A549 (cell line): ENCODE data around the gene ARHGEF1. TPM values are rescaled to one million over a fixed set of nuclear protein-coding genes. Genes with fewer than 3 reads are reported as not detected.
A peak's percentile ranks its signal among the peaks of the same experiment; 100 is the strongest.

Experiments
- ATAC-seq, 2 experiments: fragments of 200-7000 bp in 1 of 2; fragments of >200 bp in 1 of 2; cut with Nextera tagmentation in 1 of 2; cut with Tn5 transposase in 1 of 2; 3 replicates each; pipeline versions ENCODE4 v1.8.0 to v1.9.1; 2018 to 2020; ENCODE audit warnings: mild to moderate bottlenecking in 1 of 2, moderate library complexity in 1 of 2
- CTCF ChIA-PET: fragments of 300-600 bp; sonication (Branson Sonifier 250); formaldehyde crosslinking; extraction: SDS; loops from one replicate; lab custom pipeline; 2021; ENCODE audit warnings: antibody characterized with exemption, inconsistent platforms; lab: Yijun Ruan, JAX
- POLR2A ChIA-PET: fragments of 350-600 bp; formaldehyde crosslinking; extraction: SDS; loops from one replicate; lab custom pipeline; 2021; ENCODE audit warnings: antibody characterized with exemption, inconsistent platforms; lab: Yijun Ruan, JAX
- DNase-seq, 2 experiments: peaks; one replicate each; pipeline versions ENCODE4 v3.0.0 to v3.0.0-alpha.2; 2011 to 2016; ENCODE audit warnings: low read depth in 1 of 2, low spot score in 1 of 2
- FAIRE-seq: peaks from 2 replicates; lab custom pipeline; 2011; peaks lifted over from hg19 to GRCh38; lab: Jason Lieb, UNC
- H3K27ac ChIP-seq, 2 experiments: fragments of >200 bp; sonication (Bioruptor Twin); formaldehyde crosslinking; 3 replicates each; pipeline ENCODE4 v1.5.1; 2016 to 2017
- H3K4me1 ChIP-seq: fragments of >200 bp; sonication (Bioruptor Twin); formaldehyde crosslinking; 3 replicates; pipeline ENCODE4 v1.6.1; 2016
- H3K4me2 ChIP-seq: fragments of >200 bp; sonication (Bioruptor Twin); formaldehyde crosslinking; 3 replicates; pipeline ENCODE4 v1.6.1; 2016
- H3K4me3 ChIP-seq: fragments of >200 bp; sonication (Bioruptor Twin); formaldehyde crosslinking; 3 replicates; pipeline ENCODE4 v1.5.1; 2016
- H3K9me3 ChIP-seq: fragments of >200 bp; sonication (Bioruptor Twin); formaldehyde crosslinking; 3 replicates; pipeline ENCODE4 v1.6.1; 2016
- ATOH8 ChIP-seq: fragments of 250-450 bp; sonication (Bioruptor Pico); IDR thresholded peaks from 2 replicates; pipeline ENCODE4 v1.5.0; 2020; ENCODE audit warnings: low read depth, mild to moderate bottlenecking, moderate library complexity
- CBX2 ChIP-seq: fragments of 200-600 bp; sonication (generic); IDR thresholded peaks from 2 replicates; pipeline ENCODE4 v1.6.1; 2016; ENCODE audit warnings: low read depth, mild to moderate bottlenecking, borderline replicate concordance
- CBX8 ChIP-seq: fragments of 200-600 bp; sonication (generic); IDR thresholded peaks from 2 replicates; pipeline ENCODE4 v1.6.1; 2016
- CEBPB ChIP-seq, 2 experiments: fragments of >200 bp in 1 of 2; sonication (Bioruptor Twin) in 1 of 2; formaldehyde crosslinking in 1 of 2; IDR thresholded peaks; 2 replicates each; pipeline ENCODE4 v1.6.1; 2012 to 2016
- CHD2 ChIP-seq: fragments of 150-350 bp; IDR thresholded peaks from 2 replicates; pipeline ENCODE4 v1.6.1; 2014; ENCODE audit warnings: low read length; ENCODE audit not compliant: partially characterized antibody
- CHD4 ChIP-seq: fragments of 200-600 bp; sonication (generic); IDR thresholded peaks from 2 replicates; pipeline ENCODE4 v1.6.1; 2016; ENCODE audit warnings: antibody characterized with exemption, mild to moderate bottlenecking, borderline replicate concordance
- EHF ChIP-seq: fragments of 250-450 bp; sonication (Bioruptor Pico); IDR thresholded peaks from 2 replicates; pipeline ENCODE4 v1.5.0; 2020; ENCODE audit warnings: mild to moderate bottlenecking
- FOSB ChIP-seq: fragments of 250-450 bp; sonication (Bioruptor Pico); IDR thresholded peaks from 2 replicates; pipeline ENCODE4 v1.5.0; 2020; ENCODE audit warnings: mild to moderate bottlenecking, moderate library complexity
- FOSL2 ChIP-seq, 2 experiments: fragments of 450-650 bp in 1 of 2; fragments of >200 bp in 1 of 2; sonication (Bioruptor Twin) in 1 of 2; formaldehyde crosslinking; IDR thresholded peaks; 2 replicates each; pipeline versions ENCODE4 v1.5.0 to v1.6.1; 2016 to 2020; ENCODE audit warnings: mild to moderate bottlenecking in 1 of 2, moderate library complexity in 1 of 2
- FOXS1 ChIP-seq: fragments of 250-450 bp; sonication (Bioruptor Pico); IDR thresholded peaks from 2 replicates; pipeline ENCODE4 v1.5.0; 2020; ENCODE audit warnings: mild to moderate bottlenecking, moderate library complexity
- GATA3 ChIP-seq: IDR thresholded peaks from 2 replicates; pipeline ENCODE4 v1.6.1; 2012; ENCODE audit warnings: borderline replicate concordance
- HDAC2 ChIP-seq: fragments of 200-600 bp; sonication (generic); IDR thresholded peaks from 2 replicates; pipeline ENCODE4 v1.6.1; 2016
- HOXA7 ChIP-seq: fragments of 250-450 bp; sonication (Bioruptor Pico); IDR thresholded peaks from 2 replicates; pipeline ENCODE4 v1.5.0; 2020; ENCODE audit warnings: mild to moderate bottlenecking, moderate library complexity
- HOXB5 ChIP-seq: fragments of 250-450 bp; sonication (Bioruptor Pico); IDR thresholded peaks from 2 replicates; pipeline ENCODE4 v1.5.0; 2020; ENCODE audit warnings: mild to moderate bottlenecking, moderate library complexity
- KDM1A ChIP-seq: fragments of 200-600 bp; sonication (generic); IDR thresholded peaks from 2 replicates; pipeline ENCODE4 v1.6.1; 2016; ENCODE audit warnings: low read depth, mild to moderate bottlenecking
- MAFK ChIP-seq: fragments of 450-650 bp; IDR thresholded peaks from 2 replicates; pipeline ENCODE4 v1.6.1; 2014; ENCODE audit not compliant: partially characterized antibody
- MAX ChIP-seq: IDR thresholded peaks from 2 replicates; pipeline ENCODE4 v1.6.1; 2012
- MAZ ChIP-seq: fragments of 150-350 bp; IDR thresholded peaks from 2 replicates; pipeline ENCODE4 v1.6.1; 2014; ENCODE audit warnings: antibody characterized with exemption, low read depth, low read length, borderline replicate concordance
- NPAS2 ChIP-seq: fragments of 250-450 bp; sonication (Bioruptor Pico); IDR thresholded peaks from 2 replicates; pipeline ENCODE4 v1.8.0; 2022; ENCODE audit warnings: mild to moderate bottlenecking, moderate library complexity, borderline replicate concordance
- NR3C1 ChIP-seq: fragments of >200 bp; sonication (Bioruptor Twin); formaldehyde crosslinking; IDR thresholded peaks from 3 replicates; pipeline ENCODE4 v1.6.1; 2017
- POLR2A ChIP-seq: IDR thresholded peaks from 2 replicates; pipeline ENCODE4 v1.6.1; 2012; ENCODE audit warnings: mild to moderate bottlenecking, low read length
- RAD21 ChIP-seq, 2 experiments: fragments of >200 bp in 1 of 2; sonication (Bioruptor Twin) in 1 of 2; formaldehyde crosslinking in 1 of 2; IDR thresholded peaks in 1 of 2; conservative IDR thresholded peaks in 1 of 2; 2 replicates in 1 of 2; 3 replicates in 1 of 2; pipeline ENCODE4 v1.6.1; 2012 to 2018; ENCODE audit warnings: inconsistent platforms in 1 of 2
- REST ChIP-seq: fragments of 200-600 bp; sonication (generic); IDR thresholded peaks from 2 replicates; pipeline ENCODE4 v1.6.1; 2016; ENCODE audit warnings: antibody characterized with exemption, mild to moderate bottlenecking, moderate library complexity
- RFX5 ChIP-seq: fragments of 450-650 bp; IDR thresholded peaks from 2 replicates; pipeline ENCODE4 v1.7.1; 2014; ENCODE audit warnings: antibody characterized with exemption, mild to moderate bottlenecking, moderate library complexity
- SREBF2 ChIP-seq: fragments of 450-650 bp; IDR thresholded peaks from 2 replicates; pipeline ENCODE4 v1.6.1; 2014; ENCODE audit warnings: mild to moderate bottlenecking, moderate library complexity
- TFCP2L1 ChIP-seq: fragments of 250-450 bp; sonication (Bioruptor Pico); IDR thresholded peaks from 2 replicates; pipeline ENCODE4 v1.5.0; 2021; ENCODE audit warnings: mild to moderate bottlenecking
- TP53 ChIP-seq: fragments of 250-450 bp; sonication (Bioruptor Pico); IDR thresholded peaks from 2 replicates; pipeline ENCODE4 v1.5.0; 2021; ENCODE audit warnings: mild to moderate bottlenecking, moderate library complexity
- ZC3H11A ChIP-seq: fragments of 450-650 bp; IDR thresholded peaks from 2 replicates; pipeline ENCODE4 v1.6.1; 2014; ENCODE audit warnings: antibody characterized with exemption, mild to moderate bottlenecking
- ZFP36 ChIP-seq: fragments of 450-650 bp; IDR thresholded peaks from 2 replicates; pipeline ENCODE4 v1.6.1; 2014; ENCODE audit warnings: borderline replicate concordance; ENCODE audit not compliant: partially characterized antibody
- WGBS: methylation state at CpG from one replicate; pipeline ENCODE4 v1.1.6; 2017; ENCODE audit errors: missing lambda C conversion rate; 5-methylcytosine and 5-hydroxymethylcytosine counted together
- polyA plus RNA-seq, 4 experiments: library from polyadenylated mRNA; depleted of rRNA in 3 of 4; stranded (reverse); fragments of >200 nt; fragmentation: RNase III in 1 of 4; extraction: RNeasy Plus Mini Kit Qiagen cat#74134 plus additional on column Dnase treatment in 1 of 4; gene quantifications; 2 replicates in 3 of 4; 3 replicates in 1 of 4; pipeline ENCODE4 v1.2.3, GENCODE V29; 2011 to 2017
- TF ChIP-seq, protein P1 (sequence below): fragments of 150-350 bp; IDR thresholded peaks from 2 replicates; pipeline ENCODE4 v1.6.1; 2014; ENCODE audit warnings: low read depth, mild to moderate bottlenecking, low read length
- TF ChIP-seq, protein P2 (sequence below): fragments of 250-450 bp; sonication (Bioruptor Pico); IDR thresholded peaks from 2 replicates; pipeline ENCODE4 v1.5.0; 2021; ENCODE audit warnings: mild to moderate bottlenecking, moderate library complexity, borderline replicate concordance

ARHGEF1 gene
- polyA plus RNA-seq, 2 of the 4 experiments (the other 2 are of a cell fraction), result 38.0 to 84.2 TPM

GRCh38 chr19:41880329-41880708 is 2.7 kb upstream of the ARHGEF1 start:
- POLR2A ChIA-PET, result no interaction called here
- no peak for FAIRE-seq

GRCh38 chr19:41883463-41883820 is 458 bp downstream of the ARHGEF1 start:
- H3K27ac ChIP-seq, result peak overlapping the region; percentile 81 to 87
- peak overlapping the region; percentile 82 for H3K4me2 ChIP-seq
- no peak for DNase-seq
- ChIA-PET CTCF (interaction anchor here (1.0 to 6.5 kb wide), 9 partner anchors 10 to 74 kb away, joined by 3 to 63 read pairs (median 4); no protein-coding TSS in a partner anchor), POLR2A (interaction anchor here (1.6 to 3.6 kb wide), 3 partner anchors 11 to 23 kb away, joined by 19 to 50 read pairs (median 23); partner anchors contain the start of gene RPS19)
- H3K4me3 ChIP-seq, result peak overlapping the region; percentile 78
- WGBS, result 2% methylated on average over 23 of the region's 23 CpGs
- peaks cover 15% of the 10 kb centered on the region for H3K4me1 ChIP-seq
- peak; percentile 1 to 6; a peak in 4 of 6 replicates for ATAC-seq
- no peaks in the 10 kb centered on the region for H3K9me3 ChIP-seq
- FAIRE-seq, result no peak
- TF ChIP-seq CHD2 (no peak), NR3C1 (no peak), GATA3 (no peak), MAX (peak; percentile 83), KDM1A (no peak), HOXA7 (CRISPR knock-in tag) (0 out of 2 replicates have a peak, but pooled peaks have one; percentile 11), MAZ (no peak), POLR2A (no peak), CBX8 (no peak), SREBF2 (no peak), TP53 (no peak), HDAC2 (no peak), ATOH8 (0 out of 2 replicates have a peak, but pooled peaks have one; percentile 8), ZC3H11A (no peak), EHF (CRISPR knock-in tag) (no peak), ZFP36 (no peak), REST (no peak), RFX5 (no peak), RAD21 (conservative IDR thresholded peaks at IDR 0.05 in 1 of 2, IDR thresholded peaks at IDR 0.05 in 1 of 2) (no peak), MAFK (no peak), FOXS1 (CRISPR knock-in tag) (no peak), FOSB (CRISPR knock-in tag) (no peak), CEBPB (IDR thresholded peaks at IDR 0.05) (no peak), CBX2 (no peak)
- TF ChIP-seq, protein P1, sequence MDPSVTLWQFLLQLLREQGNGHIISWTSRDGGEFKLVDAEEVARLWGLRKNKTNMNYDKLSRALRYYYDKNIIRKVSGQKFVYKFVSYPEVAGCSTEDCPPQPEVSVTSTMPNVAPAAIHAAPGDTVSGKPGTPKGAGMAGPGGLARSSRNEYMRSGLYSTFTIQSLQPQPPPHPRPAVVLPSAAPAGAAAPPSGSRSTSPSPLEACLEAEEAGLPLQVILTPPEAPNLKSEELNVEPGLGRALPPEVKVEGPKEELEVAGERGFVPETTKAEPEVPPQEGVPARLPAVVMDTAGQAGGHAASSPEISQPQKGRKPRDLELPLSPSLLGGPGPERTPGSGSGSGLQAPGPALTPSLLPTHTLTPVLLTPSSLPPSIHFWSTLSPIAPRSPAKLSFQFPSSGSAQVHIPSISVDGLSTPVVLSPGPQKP, result no peak

More at GRCh38 chr19:41880329-41880708, 2.7 kb upstream of the ARHGEF1 start:
- ATAC-seq (no peak), DNase-seq (no peak)
- CTCF ChIA-PET, result interaction anchor here (1.0 to 2.1 kb wide), 4 partner anchors 54 to 73 kb away, joined by 4 to 8 read pairs (median 4); no protein-coding TSS in a partner anchor
- Histone ChIP-seq H3K4me2 (no peak overlapping the region), H3K4me3 (no peak overlapping the region), H3K4me1 (peaks cover 16% of the 10 kb centered on the region), H3K27ac (no peak overlapping the region), H3K9me3 (no peaks in the 10 kb centered on the region)
- 76% methylated on average over 5 of the region's 5 CpGs for WGBS
- TF ChIP-seq FOSL2 (IDR thresholded peaks at IDR 0.05) (no peak), FOSL2 (CRISPR knock-in tag; IDR thresholded peaks at IDR 0.05) (no peak), GATA3 (no peak), CHD4 (no peak), HOXB5 (CRISPR knock-in tag) (no peak), RAD21 (conservative IDR thresholded peaks at IDR 0.05 in 1 of 2, IDR thresholded peaks at IDR 0.05 in 1 of 2) (no peak), TFCP2L1 (CRISPR knock-in tag) (no peak), NPAS2 (no peak)
- TF ChIP-seq, protein P2, sequence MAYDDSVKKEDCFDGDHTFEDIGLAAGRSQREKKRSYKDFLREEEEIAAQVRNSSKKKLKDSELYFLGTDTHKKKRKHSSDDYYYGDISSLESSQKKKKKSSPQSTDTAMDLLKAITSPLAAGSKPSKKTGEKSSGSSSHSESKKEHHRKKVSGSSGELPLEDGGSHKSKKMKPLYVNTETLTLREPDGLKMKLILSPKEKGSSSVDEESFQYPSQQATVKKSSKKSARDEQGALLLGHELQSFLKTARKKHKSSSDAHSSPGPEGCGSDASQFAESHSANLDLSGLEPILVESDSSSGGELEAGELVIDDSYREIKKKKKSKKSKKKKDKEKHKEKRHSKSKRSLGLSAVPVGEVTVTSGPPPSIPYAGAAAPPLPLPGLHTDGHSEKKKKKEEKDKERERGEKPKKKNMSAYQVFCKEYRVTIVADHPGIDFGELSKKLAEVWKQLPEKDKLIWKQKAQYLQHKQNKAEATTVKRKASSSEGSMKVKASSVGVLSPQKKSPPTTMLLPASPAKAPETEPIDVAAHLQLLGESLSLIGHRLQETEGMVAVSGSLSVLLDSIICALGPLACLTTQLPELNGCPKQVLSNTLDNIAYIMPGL, result no peak
